Suprapubic skin (tissue), 4 donors: ENCODE data around the gene CRB1. TPM values are rescaled to one million over a fixed set of nuclear protein-coding genes. Genes with fewer than 3 reads are reported as not detected.
"Not testable (repeated sequence)": the region's sequence is repeated elsewhere in the genome, so short reads cannot be mapped to it uniquely, and the experiment has no call there.

Experiments used
- DNase-seq, 2 donors: peaks; one replicate each; pipeline ENCODE4 v3.0.0-alpha.2; 2019; ENCODE audit warnings: low spot score in 2 of 2
- H3K27ac ChIP-seq: fragments of 200-600 bp; sonication (generic); one replicate; pipeline ENCODE4 v1.5.1; 2019
- H3K27me3 ChIP-seq: fragments of 200-600 bp; sonication (generic); one replicate; pipeline ENCODE4 v1.5.1; 2019
- H3K36me3 ChIP-seq: fragments of 200-600 bp; sonication (generic); one replicate; pipeline ENCODE4 v1.5.1; 2019
- H3K4me1 ChIP-seq: fragments of 200-600 bp; sonication (generic); one replicate; pipeline ENCODE4 v1.5.1; 2019
- H3K4me3 ChIP-seq: fragments of 200-600 bp; sonication (generic); one replicate; pipeline ENCODE4 v1.5.1; 2019; ENCODE audit warnings: mild to moderate bottlenecking
- H3K9me3 ChIP-seq: fragments of 200-600 bp; sonication (generic); one replicate; pipeline ENCODE4 v1.5.1; 2019
- EP300 ChIP-seq: sonication (generic); formaldehyde crosslinking; IDR thresholded peaks from one replicate; pipeline ENCODE4 v1.6.1; 2017; ENCODE audit warnings: antibody characterized with exemption
- POLR2A ChIP-seq, 2 donors: fragments of 450-650 bp; IDR thresholded peaks; one replicate each; pipeline ENCODE4 v1.6.1; 2017; ENCODE audit warnings: antibody characterized with exemption in 2 of 2, mild to moderate bottlenecking in 2 of 2, moderate library complexity in 2 of 2
- POLR2AphosphoS5 ChIP-seq, 3 donors: sonication (generic); formaldehyde crosslinking; IDR thresholded peaks; one replicate each; pipeline ENCODE4 v1.6.1; 2017; ENCODE audit warnings: antibody characterized with exemption in 3 of 3
- WGBS: methylation state at CpG from one replicate; pipeline ENCODE4 v1.1.5; 2018; 5-methylcytosine and 5-hydroxymethylcytosine counted together
- total RNA-seq, 4 donors: library from RNA; depleted of rRNA; stranded (reverse); fragments of >200 nt; gene quantifications; one replicate each; pipeline ENCODE4 v1.1.0, GENCODE V29; 2016
- TF ChIP-seq, protein P1 (sequence below), 2 donors: fragments of 200-600 bp in 1 of 2; fragments of 450-650 bp in 1 of 2; sonication (generic) in 1 of 2; IDR thresholded peaks; one replicate each; pipeline ENCODE4 v1.5.1; 2016 to 2019; ENCODE audit warnings: antibody characterized with exemption in 2 of 2, mild to moderate bottlenecking in 1 of 2, moderate library complexity in 1 of 2

The CRB1 gene
- total RNA-seq, 4 donors from 2014 or later = 0.16 TPM; not detected in 3

DNA sequence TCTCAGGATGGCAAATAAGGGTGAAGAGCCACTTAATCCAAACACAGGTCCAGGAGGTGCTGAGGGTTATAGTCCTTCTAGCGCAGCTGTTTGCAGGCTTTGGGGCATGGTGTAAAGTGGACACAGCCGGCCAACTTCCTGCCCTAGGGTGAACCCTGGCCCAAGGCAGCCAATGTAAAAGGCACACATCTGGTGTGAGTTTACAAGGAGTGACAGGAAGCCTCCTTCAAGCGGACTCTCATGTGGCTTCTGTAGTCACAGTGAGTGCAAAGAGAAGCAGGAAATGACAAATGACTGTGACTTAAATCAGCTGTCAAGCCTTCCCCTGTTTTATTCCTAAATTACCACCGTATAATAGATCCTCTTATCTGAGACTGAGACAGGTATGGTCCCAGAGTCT, 213.0 kb downstream of the CRB1 start:
- H3K27ac ChIP-seq = no peak overlapping the region
- no peaks in the 10 kb centered on the region for H3K27me3 ChIP-seq
- no peaks in the 10 kb centered on the region for H3K9me3 ChIP-seq
- TF ChIP-seq, protein P1, sequence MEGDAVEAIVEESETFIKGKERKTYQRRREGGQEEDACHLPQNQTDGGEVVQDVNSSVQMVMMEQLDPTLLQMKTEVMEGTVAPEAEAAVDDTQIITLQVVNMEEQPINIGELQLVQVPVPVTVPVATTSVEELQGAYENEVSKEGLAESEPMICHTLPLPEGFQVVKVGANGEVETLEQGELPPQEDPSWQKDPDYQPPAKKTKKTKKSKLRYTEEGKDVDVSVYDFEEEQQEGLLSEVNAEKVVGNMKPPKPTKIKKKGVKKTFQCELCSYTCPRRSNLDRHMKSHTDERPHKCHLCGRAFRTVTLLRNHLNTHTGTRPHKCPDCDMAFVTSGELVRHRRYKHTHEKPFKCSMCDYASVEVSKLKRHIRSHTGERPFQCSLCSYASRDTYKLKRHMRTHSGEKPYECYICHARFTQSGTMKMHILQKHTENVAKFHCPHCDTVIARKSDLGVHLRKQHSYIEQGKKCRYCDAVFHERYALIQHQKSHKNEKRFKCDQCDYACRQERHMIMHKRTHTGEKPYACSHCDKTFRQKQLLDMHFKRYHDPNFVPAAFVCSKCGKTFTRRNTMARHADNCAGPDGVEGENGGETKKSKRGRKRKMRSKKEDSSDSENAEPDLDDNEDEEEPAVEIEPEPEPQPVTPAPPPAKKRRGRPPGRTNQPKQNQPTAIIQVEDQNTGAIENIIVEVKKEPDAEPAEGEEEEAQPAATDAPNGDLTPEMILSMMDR (IDR thresholded peaks at IDR 0.05) = no peak
- no peak for TF ChIP-seq POLR2A (IDR thresholded peaks at IDR 0.05)
- no peak for TF ChIP-seq POLR2AphosphoS5 (IDR thresholded peaks at IDR 0.05)
- TF ChIP-seq EP300 = no peak
- H3K36me3 ChIP-seq = no peaks in the 10 kb centered on the region
- no peak overlapping the region for H3K4me3 ChIP-seq
- WGBS = 36% methylated on average over 4 of the region's 4 CpGs
- DNase-seq = no peak
- no peaks in the 10 kb centered on the region for H3K4me1 ChIP-seq

DNA sequence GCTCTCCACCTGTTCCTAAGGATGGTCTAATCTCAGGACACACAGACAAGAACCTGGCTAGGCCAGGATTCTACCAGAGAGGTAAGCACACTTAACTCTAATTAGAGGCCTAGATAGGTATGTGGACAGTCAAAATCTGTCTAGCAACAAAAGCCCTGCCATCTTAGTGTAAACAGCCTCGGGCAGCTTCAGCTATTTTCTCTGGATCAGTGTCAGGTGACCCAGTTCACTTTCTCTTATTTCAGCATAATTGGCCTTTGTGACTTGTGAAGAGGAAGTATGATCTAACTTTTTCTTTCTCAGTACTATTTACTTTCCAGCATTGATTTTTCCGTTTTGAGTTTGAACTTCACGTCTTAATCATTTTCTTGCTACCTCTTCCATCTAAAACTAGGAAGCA, 217.7 kb downstream of the CRB1 start:
- Histone ChIP-seq H3K27ac (no peak overlapping the region), H3K4me1 (no peaks in the 10 kb centered on the region), H3K36me3 (no peaks in the 10 kb centered on the region), H3K9me3 (no peaks in the 10 kb centered on the region), H3K27me3 (no peaks in the 10 kb centered on the region), H3K4me3 (no peak overlapping the region)
- TF ChIP-seq POLR2A (IDR thresholded peaks at IDR 0.05) = no peak
- no peak for TF ChIP-seq EP300
- TF ChIP-seq, protein P1 (IDR thresholded peaks at IDR 0.05) = no peak
- no peak for TF ChIP-seq POLR2AphosphoS5 (IDR thresholded peaks at IDR 0.05)
- 67% methylated on average over 3 of the region's 3 CpGs for WGBS
- no peak for DNase-seq

DNA sequence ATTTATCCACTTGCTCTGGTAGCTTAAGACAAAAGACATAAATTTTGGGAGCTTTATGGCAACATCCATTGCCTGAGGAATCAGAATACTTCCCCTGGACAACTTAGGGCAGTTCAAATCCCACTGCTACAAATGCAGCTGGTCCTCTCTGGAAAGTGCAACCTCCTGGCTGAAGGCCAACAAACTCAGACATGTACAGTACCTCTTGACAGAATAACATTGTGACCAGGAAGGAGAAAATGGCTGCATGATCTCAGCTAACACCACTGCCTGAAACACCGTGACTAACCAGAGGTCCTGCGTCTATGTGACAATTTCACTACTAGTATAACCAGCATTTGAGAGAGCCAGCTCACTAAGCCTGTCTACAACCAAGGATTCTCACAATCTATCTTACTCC, 218.9 kb downstream of the CRB1 start:
- 100% methylated on average over 1 of the region's 2 CpGs for WGBS

DNA sequence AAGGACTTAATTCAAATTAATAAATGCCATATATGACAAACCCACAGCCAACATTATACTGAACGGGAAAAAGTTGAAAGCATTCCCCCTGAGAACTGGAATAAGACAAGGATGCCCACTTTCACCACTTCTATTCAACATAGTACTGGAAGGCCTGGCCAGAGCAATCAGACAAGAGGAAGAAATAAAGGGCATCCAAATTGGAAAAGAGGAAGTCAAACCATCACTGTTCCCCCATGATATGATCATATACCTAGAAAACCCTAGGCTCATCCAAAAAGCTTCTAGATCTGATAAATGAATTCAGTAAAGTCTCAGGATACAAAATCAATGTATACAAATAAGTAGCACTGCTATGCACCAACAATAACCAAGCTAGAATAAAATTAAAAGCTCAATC, 223.5 kb downstream of the CRB1 start:
- WGBS = 79% methylated on average over 1 of the region's 1 CpG

More for the DNA sequence above, 218.9 kb downstream of the CRB1 start:
- Histone ChIP-seq H3K27me3 (no peaks in the 10 kb centered on the region), H3K4me1 (no peaks in the 10 kb centered on the region), H3K4me3 (no peak overlapping the region), H3K27ac (no peak overlapping the region), H3K36me3 (no peaks in the 10 kb centered on the region), H3K9me3 (no peaks in the 10 kb centered on the region)
- DNase-seq = no peak
- TF ChIP-seq POLR2A (IDR thresholded peaks at IDR 0.05) (no peak), EP300 (no peak), POLR2AphosphoS5 (IDR thresholded peaks at IDR 0.05) (no peak)
- TF ChIP-seq, protein P1 (IDR thresholded peaks at IDR 0.05) = no peak

DNA sequence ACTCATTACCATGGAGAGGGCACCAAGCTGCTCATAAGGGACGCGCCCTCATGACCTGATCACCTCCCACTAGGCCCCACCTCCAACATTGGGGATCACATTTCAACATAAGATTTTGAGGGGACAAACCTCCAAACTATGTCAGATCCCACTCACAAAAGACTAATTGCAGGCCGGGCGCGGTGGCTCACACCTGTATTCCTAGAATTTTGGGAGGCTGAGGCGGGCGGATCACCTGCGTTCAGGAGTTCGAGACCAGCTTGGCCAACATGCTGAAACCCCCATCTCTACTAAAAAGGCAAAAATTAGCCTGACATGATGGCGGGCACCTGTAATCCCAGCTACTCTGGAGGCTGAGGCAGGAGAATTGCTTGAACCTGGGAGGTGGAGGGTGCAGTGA, 228.7 kb downstream of the CRB1 start:
- no peak for DNase-seq
- Histone ChIP-seq H3K4me1 (no peaks in the 10 kb centered on the region), H3K36me3 (no peaks in the 10 kb centered on the region), H3K4me3 (no peak overlapping the region), H3K27me3 (no peaks in the 10 kb centered on the region), H3K27ac (no peak overlapping the region), H3K9me3 (no peaks in the 10 kb centered on the region)
- WGBS = 90% methylated on average over 10 of the region's 10 CpGs
- TF ChIP-seq, protein P1 (IDR thresholded peaks at IDR 0.05) = no peak
- TF ChIP-seq POLR2A (IDR thresholded peaks at IDR 0.05) (no peak), EP300 (no peak), POLR2AphosphoS5 (IDR thresholded peaks at IDR 0.05) (no peak)

More for the DNA sequence above, 223.5 kb downstream of the CRB1 start:
- H3K4me3 ChIP-seq, H3K4me1 ChIP-seq, H3K27me3 ChIP-seq, DNase-seq, H3K9me3 ChIP-seq, H3K27ac ChIP-seq, H3K36me3 ChIP-seq: not testable (repeated sequence)

DNA sequence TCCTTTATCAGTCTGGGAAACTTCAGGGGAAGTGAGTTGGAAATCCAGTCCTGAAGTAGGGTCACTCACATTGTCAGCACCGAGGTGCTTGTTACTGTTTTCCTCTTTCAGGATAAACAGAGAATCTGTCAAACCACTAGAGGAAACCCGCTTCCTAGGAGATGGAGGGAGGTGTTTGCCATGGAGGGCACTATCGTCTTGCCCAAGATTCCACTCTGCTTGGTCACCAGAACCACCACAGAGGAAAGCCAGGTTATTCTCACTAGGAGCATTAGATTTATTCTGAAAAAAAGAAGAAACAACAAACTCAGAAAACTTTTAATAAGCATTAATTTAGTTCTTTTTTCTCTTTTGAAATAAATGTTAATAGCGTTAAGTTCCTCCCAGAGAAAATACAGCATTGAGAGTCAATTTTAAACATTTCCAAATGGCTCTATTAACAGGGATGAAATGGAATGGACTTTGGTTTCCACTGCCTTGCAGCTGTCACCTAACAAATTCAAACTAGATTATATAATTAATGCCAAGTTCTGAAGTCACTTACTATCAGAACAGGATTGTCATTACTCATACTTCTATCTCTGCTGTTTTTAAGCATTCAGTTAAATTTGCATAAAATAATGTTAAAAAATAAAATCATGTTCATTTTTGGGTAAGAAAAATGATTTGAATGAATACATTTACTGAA, 242.8 kb downstream of the CRB1 start:
- DNase-seq = no peak
- Histone ChIP-seq H3K27me3 (no peaks in the 10 kb centered on the region), H3K4me3 (no peak overlapping the region), H3K9me3 (no peaks in the 10 kb centered on the region), H3K4me1 (no peaks in the 10 kb centered on the region), H3K36me3 (peaks cover 4% of the 10 kb centered on the region), H3K27ac (no peak overlapping the region)
- TF ChIP-seq EP300 (no peak), POLR2A (IDR thresholded peaks at IDR 0.05) (no peak), POLR2AphosphoS5 (IDR thresholded peaks at IDR 0.05) (no peak)
- TF ChIP-seq, protein P1 (IDR thresholded peaks at IDR 0.05) = no peak
- 94% methylated on average over 4 of the region's 4 CpGs for WGBS
